SIG-M5 treated with dmso at 0.1 percent for 504 hours (cell line): ENCODE data around the gene MFAP2.
A peak's percentile ranks its signal among the peaks of the same experiment; 100 is the strongest.

Source experiments
- DNase-seq: peaks from one replicate; lab custom pipeline; 2025; ENCODE audit not compliant: unreplicated experiment; lab: John Stamatoyannopoulos, UW

MFAP2 gene, protein sequence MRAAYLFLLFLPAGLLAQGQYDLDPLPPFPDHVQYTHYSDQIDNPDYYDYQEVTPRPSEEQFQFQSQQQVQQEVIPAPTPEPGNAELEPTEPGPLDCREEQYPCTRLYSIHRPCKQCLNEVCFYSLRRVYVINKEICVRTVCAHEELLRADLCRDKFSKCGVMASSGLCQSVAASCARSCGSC

DNA sequence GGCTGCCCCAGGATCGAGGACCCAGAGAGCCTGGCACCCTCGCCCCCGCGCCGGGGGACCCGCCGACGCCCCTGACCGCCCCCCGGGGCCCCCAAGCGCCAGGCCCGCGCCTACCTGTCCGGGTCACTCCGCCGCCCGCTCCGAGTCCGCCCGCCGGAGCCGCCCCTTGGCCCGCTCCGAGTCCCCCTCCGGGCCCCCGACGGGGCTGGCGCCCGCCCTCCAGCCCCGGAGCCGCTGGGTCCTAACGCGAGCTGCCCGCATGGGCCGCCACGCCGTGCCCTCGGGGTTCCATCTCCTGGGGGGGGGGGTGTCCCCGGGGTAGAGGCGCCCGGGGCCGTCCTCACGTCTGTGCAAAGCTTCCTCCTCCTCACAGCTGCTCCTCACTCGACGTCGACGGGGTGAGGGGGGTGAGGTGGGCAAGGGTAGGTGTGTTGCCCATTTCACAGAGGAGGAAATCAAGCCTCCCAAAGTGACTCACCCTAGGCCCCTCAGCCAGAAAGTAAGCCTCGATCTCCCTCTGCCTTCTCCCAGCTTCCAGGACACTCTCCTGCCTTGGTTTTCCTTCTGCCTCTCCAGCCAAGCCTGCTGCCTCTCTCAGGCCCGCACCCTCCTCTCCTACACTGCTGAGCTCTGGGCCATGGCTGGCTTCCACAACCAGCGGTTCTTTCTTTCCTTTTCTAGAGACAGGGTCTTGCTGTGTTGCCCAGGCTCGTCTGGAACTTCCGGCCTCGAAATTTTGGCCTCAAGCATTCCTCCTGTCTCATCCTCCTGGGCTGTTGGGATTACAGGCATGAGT is at the start of gene MFAP2:
Gene MFAP2 (minus strand): TSS at position 148 of the 796 bp plus-strand sequence. CDS start 2,347 bp downstream, outside the sequence.
- DNase-seq, result no peak

DNA sequence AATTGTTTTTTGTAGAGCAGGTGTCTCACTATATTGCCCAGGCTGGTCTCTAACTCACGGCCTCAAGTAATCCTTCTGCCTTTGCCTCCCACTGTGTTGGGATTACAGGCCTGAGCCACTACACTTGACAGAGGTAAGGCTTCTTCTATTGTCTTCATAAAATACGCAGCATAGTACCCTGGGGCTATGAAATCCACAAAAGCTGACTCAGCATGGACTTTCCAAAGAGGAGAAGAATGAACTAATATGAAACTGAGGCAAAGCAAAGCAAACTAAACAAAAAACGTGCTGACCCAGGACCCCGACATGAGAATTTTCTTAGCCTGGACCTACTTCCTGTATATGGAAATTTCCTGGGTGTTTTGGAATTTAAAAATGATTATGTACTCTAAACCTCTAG is 49.8 kb upstream of the MFAP2 start:
- no peak for DNase-seq

DNA sequence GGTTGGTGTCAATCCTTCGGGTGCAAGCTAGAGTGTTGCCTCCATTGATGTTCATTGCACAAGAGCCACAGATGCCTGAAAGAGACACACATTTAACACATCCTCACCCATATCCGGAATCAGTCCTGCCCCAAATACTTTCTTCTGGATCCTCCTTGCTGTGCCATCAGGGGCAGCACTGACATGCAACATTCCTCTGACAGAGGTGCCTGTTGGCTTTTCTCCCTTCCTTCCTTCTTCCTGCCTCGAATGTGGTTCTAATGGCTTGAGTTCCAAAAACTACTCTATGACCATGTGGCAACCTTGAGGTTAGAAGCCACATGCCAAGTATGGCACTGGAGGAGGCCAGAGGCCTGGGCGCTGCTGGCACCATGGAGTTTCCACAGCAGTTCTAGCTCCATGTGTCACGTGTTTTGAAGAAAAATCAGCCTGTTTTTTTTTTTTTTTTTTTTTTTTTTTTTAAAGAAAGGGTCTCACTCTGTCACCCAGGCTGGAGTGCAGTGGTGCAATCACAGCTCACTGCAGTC is 48.3 kb upstream of the MFAP2 start:
- no peak for DNase-seq

DNA sequence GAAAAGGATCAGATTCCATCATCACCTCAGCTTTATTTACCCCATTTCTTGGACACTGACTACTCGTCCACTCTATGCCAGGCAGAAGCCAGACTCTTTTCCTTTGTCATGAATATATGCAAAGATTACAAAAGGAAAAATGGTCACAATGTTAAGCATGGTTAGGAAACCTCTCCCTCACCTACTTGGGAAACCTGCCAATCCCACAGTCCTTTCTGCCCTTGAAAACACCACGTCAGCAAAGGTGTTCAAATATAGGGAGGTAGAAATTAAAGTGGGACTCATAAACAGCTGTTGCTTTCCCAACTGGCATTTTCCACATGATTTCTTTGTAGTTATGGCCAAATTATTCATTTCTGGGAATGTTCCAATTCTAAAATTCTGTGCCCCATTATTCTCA is 47.5 kb upstream of the MFAP2 start:
- no peak for DNase-seq

DNA sequence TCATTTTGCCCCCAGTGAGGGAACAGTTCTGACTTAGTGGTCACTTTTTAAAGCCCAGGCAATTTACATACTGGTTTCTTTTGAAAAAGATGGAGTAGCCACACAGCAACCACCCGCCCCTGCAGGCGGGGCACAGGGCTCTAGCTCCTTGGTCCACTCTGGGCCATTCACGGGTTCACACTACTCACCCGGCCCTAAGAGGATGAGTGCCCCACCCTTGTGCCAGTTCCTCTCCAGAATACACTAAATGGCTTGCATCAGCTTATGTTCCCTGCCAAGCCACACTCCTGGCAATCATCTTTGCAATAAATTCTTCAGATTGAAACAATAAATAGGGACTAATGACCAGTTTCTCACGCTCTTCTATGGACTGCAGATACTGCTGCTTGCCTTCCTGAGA is 47.0 kb upstream of the MFAP2 start:
- no peak for DNase-seq

DNA sequence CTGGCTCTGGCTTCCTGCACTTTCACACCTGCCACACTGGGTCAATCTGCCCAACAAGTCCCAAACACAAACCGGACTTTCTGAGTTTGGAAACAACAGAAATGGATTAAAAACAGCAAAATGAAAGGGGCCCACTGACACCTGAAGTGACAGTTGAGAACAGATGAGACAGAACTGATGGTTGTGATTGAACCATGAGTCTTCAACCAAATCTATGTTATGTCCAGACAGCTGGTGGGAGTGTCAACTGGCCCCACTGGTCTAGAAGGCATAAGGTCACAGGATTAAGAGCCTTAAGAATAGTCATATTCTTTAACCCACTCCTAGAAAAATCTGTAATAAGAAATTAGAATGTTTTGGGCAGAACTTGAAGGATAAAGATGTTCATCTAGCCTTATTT is 44.3 kb upstream of the MFAP2 start:
- DNase-seq, result no peak

DNA sequence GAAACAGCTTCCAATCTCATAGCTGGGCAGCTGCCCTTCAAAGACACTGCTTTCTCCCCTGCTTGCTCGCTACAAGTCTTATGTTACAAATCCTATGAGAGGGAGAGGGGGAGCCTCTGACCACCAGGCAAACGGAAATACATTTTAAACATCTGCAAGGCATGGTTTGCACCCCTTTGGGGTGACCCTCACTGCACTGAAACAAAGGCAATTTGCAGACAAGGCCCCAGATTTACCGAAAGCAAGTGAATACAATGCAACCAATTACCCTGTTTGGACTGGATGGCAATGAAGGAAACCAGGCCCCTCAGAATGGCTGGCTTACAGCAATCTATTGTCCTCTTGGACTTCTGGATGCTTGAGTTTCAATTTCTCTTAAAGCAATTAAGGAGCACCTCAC is 43.2 kb upstream of the MFAP2 start:
- DNase-seq, result no peak

DNA sequence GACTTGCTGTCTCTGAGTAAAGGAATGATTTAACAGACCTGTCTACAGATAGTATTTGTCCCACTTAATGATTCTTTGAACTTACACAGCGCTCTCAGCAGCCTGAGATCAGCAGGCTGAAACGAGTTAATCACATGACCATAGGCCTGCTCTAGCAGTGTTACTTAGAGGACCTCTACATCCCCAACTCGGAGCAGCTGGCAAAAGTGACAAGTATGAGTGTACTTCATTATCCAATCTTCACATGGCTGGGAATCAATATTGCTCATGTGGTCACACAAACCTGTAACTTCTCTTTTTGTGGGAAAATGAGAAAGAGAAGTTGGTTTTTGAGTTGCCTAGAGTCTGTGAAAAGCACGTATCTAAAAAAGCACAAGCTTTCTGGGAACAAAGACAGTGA is 42.7 kb upstream of the MFAP2 start:
- peak; percentile 54 for DNase-seq

DNA sequence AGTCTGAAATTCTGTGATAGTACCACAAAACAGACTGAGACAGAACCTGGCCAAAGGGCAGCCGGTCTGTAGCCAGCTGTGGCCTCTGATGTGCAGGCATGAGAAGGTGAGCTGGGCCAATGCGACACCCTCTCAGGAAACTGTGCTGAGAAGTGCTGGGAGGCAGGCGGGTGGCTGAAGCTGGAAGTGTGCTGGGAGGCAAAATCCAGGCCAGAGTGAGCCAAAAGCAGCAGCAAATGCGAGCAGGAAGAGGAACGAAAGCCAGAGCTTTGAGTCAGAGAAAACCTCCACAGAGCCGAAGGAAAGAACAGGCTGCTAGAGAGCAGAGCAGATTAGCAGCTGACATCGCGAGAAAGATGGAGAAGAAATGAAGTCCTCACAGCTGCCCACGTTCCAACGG is 41.5 kb upstream of the MFAP2 start:
- DNase-seq, result no peak

DNA sequence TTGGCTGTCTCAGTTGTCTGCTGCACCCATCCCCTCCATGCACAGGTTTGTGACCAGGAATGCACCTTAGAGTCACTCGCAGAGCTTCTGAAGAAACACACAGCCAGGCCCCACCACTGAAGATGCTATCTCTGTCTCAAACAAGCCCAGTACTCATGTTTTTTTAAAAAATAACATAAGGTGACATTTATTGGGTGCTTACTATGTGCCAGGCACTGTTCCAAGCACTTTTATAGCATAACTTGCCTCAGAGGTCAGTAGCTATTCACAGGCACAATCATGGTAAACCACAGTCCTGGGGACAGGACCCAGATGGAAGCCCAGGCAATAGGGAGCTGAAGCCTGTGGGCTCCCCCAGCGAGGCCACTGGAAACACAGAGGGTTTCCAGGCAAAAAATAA is 40.1 kb upstream of the MFAP2 start:
- no peak for DNase-seq

DNA sequence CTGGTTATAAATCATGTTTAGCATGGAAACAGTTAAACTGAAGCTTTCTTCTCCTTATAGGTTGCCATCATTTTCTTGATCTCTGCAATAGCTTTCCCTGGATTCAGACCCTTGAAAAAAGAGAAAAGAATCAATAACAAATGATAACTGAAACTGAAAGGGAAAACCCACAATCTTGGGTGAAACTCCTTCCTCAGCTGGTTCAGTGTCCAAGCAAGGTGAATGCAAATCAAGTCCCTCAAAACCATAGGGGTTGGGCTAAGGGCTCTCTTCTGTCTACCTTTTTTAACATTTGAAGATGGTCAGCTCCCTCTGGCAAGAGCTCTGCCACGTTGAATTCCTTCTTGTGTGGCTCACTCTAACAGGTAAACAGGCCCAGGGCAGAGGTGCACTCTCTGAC is 38.4 kb upstream of the MFAP2 start:
- DNase-seq, result no peak

DNA sequence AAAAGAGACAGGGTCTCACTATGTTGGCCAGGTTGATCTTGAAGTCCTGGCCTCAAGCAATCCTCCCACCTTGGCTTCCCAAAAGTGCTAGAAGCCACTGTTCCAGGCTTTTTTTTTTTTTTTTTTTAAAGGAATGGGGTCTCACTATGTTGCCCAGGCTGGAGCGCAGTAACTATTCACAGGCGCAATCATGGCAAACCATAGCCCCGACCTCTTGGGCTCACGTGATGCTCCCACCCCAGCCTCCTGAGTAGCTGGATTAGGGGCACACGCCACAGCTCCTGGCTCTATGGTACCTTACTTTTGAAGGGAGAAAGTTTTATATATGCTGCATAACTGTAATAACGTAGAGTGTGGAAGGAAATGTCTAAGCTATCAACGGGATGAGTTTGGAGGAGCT is 37.0 kb upstream of the MFAP2 start:
- DNase-seq, result no peak

DNA sequence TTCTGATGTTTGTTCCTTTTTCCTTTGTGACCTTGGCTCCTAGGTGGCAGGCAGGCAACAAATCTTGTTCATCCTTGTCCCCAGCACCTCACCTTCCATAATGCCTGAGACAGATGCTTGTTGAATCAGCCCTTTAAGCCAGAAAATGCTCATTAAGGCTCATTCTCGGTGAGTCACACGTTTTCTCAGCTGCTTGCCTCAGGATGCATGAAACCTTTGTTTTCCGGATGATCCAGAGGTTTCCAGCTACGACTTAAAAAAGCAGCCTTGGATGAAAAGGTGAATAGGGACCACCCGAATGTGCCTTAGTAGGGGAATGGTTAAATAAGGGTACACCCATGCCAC is 35.9 kb upstream of the MFAP2 start:
- DNase-seq, result no peak

DNA sequence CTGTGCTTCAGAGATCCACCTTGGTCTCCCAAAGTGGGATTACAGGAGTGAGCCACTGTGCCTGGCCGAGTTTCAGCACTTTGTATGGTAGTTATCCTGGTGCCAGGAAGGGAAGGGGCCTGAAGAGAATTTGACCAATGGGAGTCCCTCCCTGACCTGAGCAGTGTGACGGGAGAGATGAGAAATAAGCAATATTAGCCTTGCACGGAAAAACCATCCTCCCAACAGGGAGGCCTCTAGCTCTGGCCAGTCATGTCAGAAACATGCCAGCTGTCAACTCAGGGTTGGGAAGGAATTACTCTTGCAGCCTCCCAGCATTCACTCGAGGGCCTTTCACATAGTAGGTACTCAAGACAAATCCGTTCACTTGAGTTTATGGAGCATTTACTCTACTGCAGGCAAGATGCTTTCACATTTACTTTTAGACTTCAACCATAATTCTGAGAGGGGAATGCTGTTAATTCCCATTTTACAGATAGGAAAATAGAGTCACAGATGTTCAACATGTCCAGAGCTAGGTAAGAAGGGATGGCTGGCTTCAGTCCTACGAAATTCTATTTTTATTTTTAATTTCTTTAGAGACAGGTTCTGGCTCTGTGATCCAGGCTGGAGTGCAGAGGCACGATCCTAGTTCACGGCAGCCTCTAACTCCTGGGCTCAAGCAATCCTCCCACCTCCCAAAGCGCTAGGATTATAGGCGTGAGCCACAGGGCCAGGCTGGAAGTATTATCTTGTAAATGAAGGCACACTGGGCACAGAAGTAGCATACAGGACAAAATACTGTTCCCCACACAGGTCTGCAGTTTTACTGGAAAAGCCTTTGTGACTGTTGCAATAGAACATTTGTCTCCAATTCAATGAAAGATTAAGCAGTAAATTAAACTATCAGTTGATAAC is 34.5 kb upstream of the MFAP2 start:
- DNase-seq, result no peak

DNA sequence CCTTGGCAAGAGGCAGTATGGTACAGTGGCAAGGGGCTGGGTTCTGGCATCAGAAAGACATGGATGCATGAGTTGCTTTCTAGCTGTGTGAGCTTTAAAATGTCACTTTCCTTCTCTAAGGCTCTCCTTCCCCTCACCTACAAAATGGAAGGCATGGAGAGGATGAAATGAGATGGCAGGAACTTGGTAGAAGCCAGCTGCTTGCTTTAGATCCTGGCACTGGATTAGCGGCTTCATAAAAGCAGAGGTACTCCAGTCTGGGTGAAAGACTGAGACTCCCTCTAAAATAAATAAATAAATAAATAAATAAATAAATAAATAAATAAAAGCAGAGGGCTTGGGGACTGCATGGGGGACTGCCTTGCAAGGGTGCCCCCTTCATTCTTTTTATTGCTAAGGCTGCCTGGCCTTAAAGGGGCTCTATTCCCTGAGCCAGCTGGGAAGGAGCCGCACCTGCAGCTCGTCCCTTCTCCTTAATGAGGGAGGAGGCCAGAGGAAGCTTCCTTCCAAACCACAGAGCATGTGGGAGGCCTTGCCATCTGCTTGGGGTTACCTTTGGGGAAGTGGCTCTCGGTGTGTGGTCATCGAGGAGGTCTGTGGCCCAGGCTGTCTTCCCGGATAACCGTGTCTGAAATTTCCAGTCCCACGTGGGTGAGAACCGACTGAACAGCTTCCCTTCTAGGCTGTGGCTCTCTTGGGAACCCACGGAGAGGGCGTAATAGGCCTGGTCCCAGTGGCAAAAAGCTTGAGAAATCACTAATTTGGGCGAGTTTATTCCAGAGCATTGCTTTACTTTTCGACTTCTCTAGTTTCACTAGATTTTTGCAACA is 33.3 kb upstream of the MFAP2 start:
- peak; percentile 76 for DNase-seq

DNA sequence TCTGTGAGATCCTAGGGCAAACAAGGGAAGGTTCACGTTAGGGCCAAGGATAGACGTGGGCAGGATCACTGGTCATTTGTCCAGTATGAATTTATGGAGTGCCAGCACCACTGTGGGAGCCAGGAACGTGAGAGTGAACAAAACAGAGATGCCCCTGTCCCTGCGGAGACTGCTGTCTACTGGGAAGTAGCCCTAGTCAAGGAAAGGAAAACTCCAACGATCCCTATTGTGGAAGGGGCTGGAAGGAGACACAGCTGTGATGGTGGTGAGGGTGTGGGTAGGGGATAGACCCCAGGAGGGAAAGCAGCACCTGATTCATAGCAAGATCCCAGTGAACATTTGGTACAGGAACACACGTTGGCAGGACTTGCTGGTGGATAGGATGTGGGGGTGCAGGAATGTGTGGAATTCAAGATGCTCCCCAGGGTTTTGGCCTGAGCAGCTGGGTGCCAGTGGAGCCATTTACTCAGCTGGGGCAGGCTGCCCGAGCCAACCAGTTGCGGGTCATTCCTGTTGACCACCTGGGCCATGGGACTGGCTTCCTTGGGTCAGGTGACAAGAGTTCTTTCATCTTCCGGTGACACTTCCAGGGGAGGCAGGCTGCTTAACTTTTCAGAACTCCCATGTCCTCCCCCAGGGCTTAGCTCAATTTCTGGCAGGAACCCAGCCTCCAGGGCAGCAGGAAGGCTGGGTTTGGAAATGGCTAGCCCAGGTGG is 32.5 kb upstream of the MFAP2 start:
- no peak for DNase-seq

DNA sequence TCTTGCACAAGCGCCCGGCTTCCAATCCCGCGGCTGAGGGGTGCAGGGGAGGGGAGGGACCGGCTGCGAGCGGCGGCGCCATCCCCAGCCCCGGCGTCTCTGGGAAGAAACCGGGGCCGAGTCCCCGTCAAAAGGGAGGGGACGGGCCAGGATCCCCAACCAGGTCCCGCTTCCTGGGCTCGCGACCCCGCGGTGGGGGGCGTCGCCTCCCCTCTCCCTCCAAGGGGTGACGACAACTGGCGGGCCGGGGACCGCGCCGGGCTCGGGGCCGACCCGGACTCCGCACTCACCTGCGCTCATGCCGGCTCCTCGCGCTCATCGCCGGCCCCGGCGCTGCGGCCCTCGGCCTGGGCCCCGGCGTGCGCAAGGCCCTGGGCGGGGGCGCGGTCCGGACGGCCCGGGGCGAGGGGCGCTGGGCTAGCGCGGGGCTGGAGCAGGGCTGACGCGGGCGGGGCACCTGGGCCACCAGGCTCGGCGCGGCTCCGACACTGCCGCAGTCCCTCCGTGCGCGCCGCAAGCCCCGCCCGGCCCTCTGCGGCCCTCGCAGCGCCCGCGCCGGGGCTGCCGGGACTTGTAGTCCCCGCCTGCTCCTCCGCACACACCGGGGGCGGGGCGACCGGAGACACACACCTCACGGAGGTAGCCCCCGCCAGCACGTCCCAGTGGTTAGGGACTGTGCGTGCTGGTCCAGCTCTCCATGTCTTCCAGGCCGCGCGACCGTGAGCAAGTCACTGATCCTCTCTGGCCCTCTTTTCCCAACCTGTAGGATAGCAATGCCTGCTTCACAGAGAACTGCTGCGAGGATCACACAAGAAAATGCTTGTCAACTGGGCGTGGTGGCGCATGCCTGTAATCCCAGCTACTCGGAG is 31.3 kb upstream of the MFAP2 start, which contains the start of gene ATP13A2:
Gene ATP13A2 (minus strand): TSS at position 490 of the 869 bp plus-strand sequence. CDS start 190 bp downstream, at position 300.
- DNase-seq, result peak; percentile 48

DNA sequence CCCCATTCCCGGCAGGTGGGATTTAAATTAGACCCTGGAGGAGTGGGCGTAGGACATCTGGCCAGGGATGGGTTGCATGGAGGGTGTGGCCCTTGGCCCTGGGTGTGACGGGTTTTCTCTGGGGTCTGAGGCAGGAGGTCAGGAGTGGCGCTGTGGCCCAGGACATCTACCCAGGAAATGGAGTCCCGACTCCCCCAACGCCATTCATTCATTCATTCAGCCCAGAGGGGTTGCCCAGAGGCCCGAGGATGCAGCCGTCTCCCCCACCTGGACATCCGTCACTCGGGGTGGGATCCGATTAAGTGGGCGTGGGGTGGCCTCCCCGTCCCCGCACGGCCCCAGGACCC is 30.6 kb upstream of the MFAP2 start:
- no peak for DNase-seq

DNA sequence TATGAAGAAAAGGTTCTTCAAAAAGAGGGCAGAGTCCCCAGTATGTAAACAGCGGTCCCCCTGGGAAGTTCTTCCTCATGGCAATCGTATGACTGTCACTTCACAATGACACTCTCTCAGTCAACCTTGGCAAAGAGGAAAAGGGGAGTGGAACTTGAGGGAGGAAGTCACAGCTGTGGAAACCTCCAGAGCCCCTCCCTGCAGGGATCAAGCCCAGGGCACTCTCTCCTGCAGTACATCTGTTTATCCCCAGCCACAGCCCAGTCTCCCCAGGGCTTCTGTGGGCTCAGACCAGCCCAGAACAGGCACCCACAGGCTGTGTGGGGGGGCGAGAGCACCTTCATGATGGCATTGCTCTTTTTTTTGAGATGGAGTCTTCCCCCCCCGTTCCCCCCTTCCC is 29.3 kb upstream of the MFAP2 start:
- peak; percentile 56 for DNase-seq
